GM21390 (cell line): ENCODE data around the gene SEC31A.
A peak's percentile ranks its signal among the peaks of the same experiment; 100 is the strongest.
"Not testable (repeated sequence)": the region's sequence is repeated elsewhere in the genome, so short reads cannot be mapped to it uniquely, and the experiment has no call there.

Experiments
- ATAC-seq: cut with Tn5 transposase; IDR thresholded peaks from one replicate; pipeline ENCODE4 v1.9.1; 2021; ENCODE audit not compliant: unreplicated experiment

SEC31A gene

DNA sequence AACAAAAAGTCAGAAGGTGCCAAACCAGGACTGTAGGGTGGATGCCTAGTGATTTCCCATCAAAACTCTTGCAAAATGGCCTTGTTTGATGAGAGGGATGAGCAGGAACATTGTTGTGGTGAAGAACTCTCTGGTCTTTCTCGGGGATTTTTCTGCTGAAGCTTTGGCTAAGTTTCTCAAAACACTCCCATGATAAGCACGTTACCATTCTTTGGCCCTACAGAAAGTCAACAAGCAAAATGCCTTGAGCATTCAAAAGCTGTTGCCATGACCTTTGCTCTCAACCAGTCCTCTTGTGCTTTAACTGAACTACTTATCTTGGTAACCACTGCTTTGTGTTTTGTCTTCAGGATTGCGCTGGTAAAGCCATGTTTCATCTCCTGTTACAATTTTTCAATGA is 3.0 kb upstream of the SEC31A start:
- ATAC-seq, result no peak

DNA sequence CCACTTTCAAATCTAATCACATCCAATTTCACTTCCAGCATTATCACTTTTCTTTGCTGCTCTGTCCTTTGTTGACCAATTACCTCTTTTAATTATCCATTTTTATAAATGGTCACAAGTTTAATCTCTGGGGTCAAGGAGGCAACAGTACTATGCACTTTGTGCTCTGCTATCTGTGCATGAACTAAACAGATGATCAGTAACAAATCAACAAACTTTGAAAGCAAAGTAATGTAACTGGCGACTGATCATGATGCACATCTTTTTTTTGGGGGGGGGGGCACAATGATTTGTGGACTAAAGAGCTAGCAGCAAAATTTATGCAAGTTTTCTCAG is 1.5 kb upstream of the SEC31A start:
- no peak for ATAC-seq

DNA sequence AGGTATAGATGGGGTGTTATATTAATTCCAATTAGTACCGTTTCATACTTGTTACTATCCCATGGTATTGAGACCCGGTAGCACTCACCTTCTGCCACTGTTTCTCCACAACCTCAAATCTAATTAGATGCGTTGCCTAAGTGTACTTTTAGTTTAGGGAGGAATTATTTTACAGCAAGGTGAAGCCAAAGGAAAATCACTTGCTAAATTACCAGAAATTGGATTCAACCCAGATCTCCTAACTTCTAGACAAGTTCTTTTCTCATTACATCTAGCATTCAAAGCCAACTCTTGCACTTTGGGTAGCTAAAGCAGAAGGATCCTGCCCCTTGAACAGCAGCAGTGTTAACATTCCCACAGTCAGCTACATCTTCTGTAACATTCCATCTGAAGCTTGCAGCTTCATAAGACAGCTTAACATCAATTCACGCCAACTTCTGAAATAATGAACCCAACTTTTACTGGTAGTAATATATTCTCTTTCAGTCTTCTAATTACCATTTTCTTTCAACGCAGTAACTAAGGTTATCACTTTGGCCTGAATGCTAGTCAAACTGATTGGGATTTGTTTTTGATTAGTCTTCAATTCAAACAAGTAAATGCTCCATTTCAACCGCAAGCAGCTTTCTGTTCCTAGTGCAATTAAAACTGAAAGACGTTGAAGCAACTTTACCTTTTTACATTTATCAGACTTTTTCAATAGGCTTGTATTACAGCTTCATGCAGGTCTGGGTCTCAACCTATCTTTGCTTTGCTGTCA is 934 bp upstream of the SEC31A start:
- ATAC-seq, result no peak

DNA sequence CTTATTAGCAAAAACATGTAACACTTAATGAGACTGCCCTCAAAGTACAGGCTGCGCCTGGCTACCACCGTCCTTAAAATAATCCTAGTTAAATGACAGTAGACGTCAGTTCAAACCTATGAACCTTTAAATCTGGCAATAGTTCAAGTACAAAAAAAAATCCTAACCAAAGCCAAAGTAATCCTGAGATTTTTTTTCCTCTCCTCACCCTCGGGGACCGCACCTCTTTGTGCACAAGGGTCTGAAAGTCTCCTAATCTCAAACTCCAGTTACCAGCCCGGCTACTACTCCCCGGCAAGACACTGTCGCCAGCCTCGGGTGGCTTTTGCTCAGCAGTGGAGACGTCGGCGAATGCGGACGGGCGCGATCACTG is 439 bp downstream of the SEC31A start:
- ATAC-seq, result peak; percentile 0

DNA sequence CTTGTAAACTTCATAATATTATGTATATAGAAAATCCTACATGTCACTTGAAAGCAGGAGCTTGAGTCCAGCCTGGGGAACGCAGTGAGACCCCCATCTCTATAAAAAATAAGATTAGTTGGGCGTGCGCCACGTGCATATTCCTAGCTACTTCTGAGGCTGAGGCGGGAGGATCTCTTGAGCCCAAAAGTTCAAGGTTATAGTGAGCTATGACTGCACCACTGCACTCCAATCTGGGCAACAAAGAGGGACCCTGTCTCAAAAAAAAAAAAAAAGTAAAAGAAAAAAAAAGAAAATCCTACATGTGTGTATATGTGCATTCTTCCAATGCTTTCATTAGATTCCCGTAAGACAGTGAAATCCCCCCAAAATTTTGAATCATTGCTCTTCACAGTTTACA is 1.7 kb downstream of the SEC31A start:
- ATAC-seq, result no peak

DNA sequence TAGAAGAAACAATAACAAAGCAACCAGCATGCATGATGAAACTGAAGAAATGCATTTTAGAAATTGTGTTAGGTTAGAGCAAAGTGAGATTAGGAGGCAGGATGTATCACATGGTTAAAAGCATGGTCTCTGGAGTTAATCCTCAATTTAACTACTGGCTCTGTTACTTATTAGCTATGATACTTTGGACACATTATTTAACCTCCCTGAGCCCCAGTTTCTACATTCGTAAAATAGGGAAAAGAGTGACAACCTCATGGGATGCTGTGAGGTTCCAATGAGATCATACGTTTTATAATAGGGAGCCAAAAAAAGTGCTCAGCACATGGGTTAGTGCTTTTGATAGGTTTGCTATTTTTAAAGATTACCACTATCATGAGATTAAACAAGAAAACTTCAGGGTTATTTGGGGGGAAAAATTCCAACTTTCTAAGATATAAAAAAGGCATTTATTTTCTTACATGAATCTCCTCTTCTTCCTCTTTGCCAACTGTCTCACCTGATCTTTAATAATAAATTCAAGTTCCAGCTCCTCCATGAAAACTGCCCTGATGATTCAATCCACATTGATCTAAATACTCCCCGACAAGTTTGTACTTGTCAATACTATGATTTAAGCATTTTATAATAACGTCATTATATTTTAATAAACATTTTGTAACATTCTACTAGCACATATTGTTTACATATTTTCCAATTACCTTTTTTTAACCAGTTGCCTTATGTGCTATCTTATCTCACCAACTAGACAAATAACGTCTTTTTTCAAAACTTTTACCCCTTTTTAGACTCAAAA is 4.6 kb downstream of the SEC31A start:
- ATAC-seq, result no peak

DNA sequence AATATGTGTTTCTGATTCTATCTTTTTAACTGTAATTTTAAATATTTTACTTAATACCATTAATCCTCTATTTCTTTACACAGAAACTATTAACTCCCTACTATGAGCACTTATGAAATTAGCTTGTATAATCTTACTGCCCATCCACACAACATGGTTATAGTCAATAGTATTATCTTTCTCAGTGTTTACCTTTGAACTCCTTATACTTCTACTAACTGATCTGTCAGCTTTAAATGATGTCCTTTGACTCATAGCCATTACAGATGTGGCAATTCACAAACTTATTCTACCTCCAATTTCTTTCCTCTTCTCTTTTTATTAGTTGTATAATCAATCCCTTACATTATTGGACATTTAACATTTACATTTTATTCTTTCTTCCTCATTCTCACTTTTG is 5.5 kb downstream of the SEC31A start:
- no peak for ATAC-seq

DNA sequence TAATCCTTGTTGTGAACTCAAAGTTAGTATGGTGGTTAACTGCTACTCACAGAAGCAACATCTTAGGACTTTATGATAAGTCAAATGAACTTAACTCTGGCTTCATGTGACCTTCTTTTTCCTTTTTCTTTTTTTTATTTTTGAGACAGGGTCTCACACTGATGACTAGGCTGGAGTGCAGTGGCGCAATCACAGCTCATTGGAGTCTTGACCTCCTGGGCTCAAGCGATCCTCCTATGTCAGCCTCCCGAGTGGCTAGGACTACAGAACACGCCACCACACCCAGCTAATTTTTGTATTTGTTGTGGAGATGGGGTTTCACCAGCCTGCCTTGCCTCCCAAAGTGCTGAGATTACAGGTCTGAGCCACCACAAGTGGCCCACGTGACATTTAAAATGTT is 22.4 kb downstream of the SEC31A start:
- no peak for ATAC-seq

DNA sequence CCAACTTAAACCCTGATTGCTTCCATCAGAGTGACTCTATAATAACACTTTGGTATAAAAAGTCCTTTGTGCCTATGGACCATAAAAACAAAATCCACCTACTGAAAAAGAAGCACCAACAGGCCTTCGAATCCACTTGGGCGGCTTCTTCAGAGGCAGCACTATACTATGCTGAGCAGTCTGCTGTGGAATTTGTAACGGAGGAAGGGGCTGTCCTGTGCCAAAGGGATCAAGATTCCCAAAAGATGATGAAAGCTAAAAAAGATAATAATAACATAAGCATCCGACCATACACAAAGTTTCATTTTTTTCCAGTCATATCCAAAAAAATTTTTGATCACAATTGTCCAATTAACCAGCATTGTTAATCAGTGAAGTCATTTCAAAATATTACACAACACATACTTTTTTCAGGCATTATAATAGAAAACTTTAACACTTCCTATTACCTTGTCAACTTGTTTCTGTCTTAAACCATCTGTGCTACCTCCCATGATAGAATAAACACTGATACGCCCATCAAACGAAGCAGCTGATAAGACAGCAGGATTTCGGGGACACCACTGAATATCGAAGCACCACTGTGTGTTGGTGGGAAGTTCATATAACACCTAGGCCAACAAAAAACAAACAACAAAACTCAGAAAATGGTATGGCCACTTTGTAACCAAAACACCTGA is 24.1 kb downstream of the SEC31A start:
- ATAC-seq, result no peak

DNA sequence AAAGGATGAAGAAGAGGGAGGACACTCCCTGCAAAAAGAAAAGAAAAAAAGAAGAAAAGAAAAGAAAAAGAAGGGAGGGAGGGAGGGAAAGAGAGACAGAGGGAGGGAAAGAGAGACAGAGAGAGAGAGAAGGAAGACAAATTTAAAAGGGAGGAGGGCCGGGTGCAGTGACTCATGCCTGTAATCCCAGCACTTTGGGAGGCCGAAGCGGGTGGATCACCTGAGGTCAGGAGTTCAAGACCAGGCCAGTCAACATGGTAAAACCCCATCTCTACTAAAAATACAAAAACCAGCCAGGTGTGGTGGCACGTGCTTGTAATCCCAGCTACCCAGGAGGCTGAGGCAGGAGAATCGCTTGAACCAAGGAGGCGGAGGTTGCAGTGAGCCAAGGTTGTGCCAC is 24.9 kb downstream of the SEC31A start:
- ATAC-seq, result not testable (repeated sequence)

DNA sequence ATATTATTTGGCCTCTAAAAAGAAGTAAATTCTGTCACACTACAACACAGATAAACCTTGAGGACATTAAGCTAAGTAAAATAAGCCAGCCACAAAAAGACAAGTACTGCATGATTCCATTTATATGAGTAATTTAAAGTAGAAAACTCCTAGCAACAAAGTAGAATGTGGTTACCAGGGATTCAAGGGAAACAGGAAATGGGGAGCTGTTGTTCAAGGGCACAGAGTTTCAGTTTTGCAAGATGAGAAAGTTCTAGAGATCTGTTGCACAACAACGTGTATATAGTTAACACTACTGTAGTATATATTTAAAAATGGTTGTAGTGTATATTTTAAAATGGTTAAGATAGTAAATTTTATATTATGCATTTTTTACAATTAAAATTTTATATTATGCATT is 25.4 kb downstream of the SEC31A start:
- ATAC-seq, result no peak

DNA sequence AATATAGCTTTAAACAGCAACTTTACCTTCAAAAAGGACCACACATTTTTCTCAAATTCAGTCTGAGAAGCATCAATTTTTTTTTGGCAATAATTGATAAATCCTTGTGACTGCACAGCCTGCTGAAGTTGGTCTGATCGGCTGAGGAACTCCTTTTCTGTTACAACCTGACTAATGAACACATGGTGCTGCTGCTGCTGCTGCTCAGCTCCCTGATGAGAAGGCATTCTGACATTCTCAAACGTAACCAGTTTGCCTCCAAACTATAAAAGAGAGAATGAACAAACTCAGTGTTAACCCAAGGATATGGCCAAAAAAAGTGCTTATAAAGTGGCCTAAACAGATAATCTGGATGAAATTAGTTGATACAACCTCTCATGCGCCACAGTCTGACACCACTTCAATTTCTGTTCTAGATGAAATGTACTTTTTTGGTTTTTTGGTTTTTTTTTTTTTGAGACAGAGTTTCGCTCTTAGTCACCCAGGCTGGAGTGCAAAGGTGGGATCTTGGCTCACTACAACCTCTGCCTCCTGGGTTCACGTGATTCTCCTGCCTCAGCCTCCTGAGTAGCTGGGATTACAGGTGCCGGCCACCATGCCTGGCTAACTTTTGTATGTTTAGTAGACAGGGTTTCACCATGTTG is 26.5 kb downstream of the SEC31A start:
- no peak for ATAC-seq

DNA sequence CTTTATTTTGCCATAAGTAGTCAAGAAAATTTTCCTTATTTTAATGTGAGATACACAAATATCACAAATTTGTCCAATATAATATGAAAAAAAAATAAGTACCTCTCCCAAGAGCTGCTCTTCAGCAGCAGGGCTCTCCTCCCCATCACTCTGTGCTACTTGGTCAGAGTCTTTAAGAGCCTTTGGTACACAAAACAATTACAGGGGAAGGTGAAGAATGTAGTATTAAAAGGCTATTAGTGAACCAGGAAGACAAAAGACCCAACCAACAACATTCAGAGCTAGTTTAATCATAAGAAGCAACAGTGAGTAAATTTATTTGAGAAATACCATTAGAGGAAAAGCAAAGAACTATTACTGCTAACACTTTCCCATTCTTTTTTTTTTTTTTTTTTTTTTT is 29.4 kb downstream of the SEC31A start:
- no peak for ATAC-seq

DNA sequence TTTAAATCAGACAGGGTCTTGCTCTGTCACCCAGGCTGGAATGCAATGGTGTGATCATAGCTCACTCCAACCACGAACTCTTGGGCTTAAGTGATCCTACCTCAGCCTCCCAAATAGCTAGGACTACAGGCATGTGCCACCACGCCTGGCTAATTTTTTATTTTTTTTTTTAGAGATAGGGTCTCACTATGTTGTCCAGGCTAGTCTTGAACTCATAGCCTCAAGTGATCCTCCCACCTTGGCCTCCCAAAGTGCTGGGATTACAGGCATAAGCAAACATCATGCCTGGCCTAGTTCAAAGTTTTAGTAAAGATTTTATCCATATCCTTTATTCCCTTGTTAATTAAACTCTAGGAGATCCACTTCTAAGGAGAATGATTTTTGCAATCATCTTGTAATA is 30.5 kb downstream of the SEC31A start:
- not testable (repeated sequence) for ATAC-seq

DNA sequence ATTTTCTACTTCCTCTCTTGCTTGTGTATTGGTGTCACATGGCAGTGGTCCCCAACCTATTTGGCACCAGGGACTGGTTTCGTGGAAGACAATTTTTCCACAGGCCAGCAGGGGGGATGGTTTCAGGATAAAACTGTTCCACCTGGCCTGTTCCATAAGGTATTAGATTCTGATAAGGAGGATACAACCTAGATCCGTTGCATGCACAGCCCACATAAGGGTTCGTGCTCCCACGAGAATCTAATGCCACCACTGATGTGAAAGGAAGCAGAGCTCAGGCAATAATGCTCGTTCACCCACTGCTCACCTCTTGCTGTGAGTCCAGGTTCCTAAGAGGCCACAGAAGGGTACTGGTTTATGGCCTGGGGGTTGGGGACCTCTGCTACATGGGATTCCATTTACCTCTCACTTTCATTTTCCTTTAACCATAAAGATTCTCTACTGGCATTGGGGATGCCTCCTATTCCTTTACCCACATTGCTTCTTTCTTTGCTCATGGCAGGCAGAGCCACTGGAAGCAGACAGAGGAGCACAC is 38.1 kb downstream of the SEC31A start:
- no peak for ATAC-seq

DNA sequence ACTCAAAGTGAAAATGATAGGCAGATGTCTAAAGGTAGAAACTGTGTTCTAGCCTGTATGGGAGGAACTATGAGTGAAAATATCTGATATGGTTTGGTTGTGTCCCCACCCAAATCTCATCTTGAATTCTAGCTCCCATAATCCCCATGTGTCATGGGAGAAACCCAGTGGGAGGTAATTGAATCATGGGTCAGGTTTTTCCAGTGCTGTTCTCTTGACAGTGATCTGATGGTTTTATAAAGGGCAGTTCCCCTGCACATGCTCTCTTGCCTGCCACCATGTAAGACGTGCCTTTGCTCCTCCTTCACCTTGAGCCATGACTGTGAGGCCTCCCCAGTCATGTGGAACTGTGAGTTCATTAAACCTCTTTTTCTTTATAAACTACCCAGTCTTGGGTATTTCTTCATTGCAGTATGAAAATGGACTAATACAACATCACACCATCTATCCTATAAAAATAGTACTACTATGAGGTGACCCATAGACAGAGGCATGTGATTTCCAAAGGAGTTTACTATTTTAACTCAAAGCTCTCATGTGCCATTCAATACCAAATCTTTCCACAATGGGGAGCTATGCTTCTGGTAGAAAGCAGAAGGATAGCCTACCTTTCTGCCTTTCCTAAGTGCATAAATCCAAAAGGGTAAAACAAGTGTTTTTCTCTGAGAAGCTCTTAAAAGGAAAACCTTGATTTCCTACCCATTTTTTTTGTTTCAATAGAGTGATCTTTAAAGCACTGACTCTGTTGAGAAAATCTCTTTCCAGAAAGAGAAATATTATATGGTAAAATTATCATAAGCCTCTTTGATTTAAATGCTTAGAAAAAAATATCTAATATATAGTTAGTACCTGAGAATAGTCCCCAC is 38.8 kb downstream of the SEC31A start:
- ATAC-seq, result no peak

DNA sequence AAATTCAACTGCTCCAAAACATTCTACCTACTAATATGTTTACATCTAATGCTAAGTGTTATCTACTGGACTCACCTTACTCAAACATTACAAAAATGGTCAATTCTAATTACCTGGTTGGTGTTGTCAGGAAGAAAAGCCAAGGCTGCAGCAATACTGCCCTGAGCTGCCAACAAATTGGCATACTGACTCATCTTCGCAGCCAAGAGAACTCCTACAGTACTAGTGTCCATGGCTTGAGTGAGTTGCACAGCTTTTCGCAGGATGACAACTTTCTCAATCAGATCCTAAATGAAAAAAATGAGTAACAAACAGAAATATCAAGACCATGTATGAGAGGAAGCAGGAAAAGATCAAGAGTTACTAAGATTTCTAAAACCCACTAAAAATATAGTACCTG is 39.6 kb downstream of the SEC31A start:
- no peak for ATAC-seq

DNA sequence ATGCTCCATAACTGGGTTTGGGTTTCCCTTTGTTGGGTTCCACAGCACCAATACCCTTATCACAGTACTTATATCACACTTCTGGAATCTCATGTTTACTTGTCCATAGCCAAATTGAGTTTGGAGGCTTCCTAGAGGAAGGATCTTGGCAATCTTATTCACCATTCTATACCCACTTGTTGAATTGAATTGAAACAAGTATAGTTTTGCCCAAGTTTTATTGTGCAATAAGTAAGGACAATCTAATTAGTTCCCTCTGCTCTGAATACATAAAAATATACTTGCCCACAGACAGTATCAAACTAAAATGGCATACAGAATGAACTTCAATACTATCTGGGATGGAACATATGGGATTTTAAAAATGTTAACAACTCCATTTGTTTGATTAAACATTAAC is 40.3 kb downstream of the SEC31A start:
- no peak for ATAC-seq

DNA sequence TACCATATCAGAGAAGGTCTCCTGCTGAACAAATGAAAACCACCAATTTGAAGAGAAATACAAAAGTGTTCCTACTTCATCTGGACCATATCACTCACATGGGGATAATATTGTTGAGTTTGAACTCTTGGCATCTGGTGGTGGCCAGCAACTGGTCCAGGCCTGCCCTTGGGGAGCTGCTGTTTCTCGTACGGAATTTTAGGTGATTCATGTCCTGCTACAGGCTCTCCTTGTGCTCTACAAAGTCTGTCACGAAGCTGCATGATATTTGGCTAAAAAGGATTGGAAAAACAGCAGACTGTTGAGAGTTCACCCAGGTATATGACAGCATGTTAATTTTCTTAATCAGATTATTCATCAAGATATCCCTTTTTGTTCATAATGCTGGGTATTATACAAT is 42.2 kb downstream of the SEC31A start:
- no peak for ATAC-seq

DNA sequence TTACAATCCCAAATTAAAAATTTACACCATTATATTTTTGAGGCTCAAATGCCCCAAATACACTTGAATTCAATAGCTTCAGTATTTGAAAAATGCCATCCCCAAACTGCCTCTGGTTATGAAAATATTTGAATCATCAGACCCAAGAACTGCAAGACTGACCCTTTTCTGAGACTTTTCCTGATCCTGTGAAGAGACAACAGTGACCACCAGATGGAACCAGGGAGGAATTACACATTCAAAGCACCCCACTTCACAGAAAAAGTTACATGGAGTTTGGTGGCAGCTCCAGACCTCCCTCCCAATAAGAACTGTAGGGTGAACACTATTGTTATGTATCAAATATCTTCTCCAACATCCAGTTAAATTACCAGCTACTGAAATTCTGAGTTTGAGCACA is 48.4 kb downstream of the SEC31A start:
- no peak for ATAC-seq

DNA sequence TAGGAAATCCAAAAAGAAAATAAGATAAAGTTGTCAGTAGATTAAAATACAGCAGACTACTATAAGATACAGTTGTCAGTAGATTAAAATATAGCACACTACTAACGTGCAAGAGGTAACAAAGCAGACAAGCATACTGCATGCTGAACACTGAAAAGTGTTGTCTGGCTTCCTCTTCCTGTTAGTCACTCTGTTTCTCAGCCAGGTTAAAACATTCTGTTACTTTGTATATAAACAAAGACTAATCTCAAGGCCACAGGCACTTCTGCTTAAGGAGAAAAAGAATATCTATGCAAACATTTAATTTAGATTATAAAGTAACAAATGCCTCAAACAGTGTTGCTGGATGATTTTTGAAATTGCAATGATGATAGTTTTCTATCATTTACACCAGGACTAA is 51.3 kb downstream of the SEC31A start:
- ATAC-seq, result no peak
